Renal pelvis (tissue), 3 donors: ENCODE measurements around the gene ASB2. TPM values are rescaled to one million over a fixed set of nuclear protein-coding genes. Genes with fewer than 3 reads are reported as not detected.

Source experiments
- polyA plus RNA-seq, 3 donors: library from polyadenylated mRNA; unstranded; fragments of 120-200 nt; gene quantifications; one replicate each; pipeline ENCODE4 v1.2.1, GENCODE V29; 2013; ENCODE audit not compliant: insufficient read length in 3 of 3

The ASB2 gene
- polyA plus RNA-seq, 3 donors = 0.29 to 0.51 (median 0.37) TPM

Other genes starting within 250 kb of the ASB2 start
- gene PRIMA1, start 188.1 kb downstream of the ASB2 start, polyA plus RNA-seq = 1 to 10 TPM; 1.4 to 1.6 (median 1.5) TPM
- gene FAM181A, start 49.2 kb downstream of the ASB2 start, polyA plus RNA-seq = not detected
- gene CCDC197, start 20.7 kb upstream of the ASB2 start, polyA plus RNA-seq = not detected
- 1 to 10 TPM; 4.2 to 4.7 (median 4.7) TPM for gene OTUB2, start 49.8 kb upstream of the ASB2 start, polyA plus RNA-seq
- gene DDX24, start 104.6 kb upstream of the ASB2 start, polyA plus RNA-seq = 100 to 1,000 TPM; 143 to 172 (median 170) TPM
- 10 to 100 TPM; 27.6 to 34.5 (median 30.5) TPM for gene IFI27L1, start 104.7 kb upstream of the ASB2 start, polyA plus RNA-seq
- 1 to 10 TPM; 5.1 to 9.1 (median 7.3) TPM for gene IFI27, start 134.2 kb upstream of the ASB2 start, polyA plus RNA-seq
- gene IFI27L2, start 153.0 kb upstream of the ASB2 start, polyA plus RNA-seq = 10 to 100 TPM; 14.8 to 31.7 (median 31.4) TPM
- gene PPP4R4, start 197.8 kb upstream of the ASB2 start, polyA plus RNA-seq = under 1 TPM; 0.26 to 0.38 (median 0.27) TPM